Keratinocyte (primary cell): Measurements from ENCODE around the gene TMEM220. TPM values are rescaled to one million over a fixed set of nuclear protein-coding genes. Genes with fewer than 3 reads are reported as not detected.

ENCODE experiments used
- DNase-seq: peaks from one replicate; pipeline ENCODE4 v3.0.0-alpha.2; 2011; ENCODE audit warnings: low read depth, missing footprints, low spot score
- FAIRE-seq: peaks from 2 replicates; lab custom pipeline; 2011; peaks lifted over from hg19 to GRCh38; lab: Jason Lieb, UNC
- H2AFZ ChIP-seq: 2 replicates; pipeline ENCODE4 v1.6.0; 2012; ENCODE audit warnings: low read length, control low read depth, inconsistent platforms; ENCODE audit not compliant: control insufficient read depth
- H3K27ac ChIP-seq: 2 replicates; pipeline ENCODE4 v1.5.1; 2011; ENCODE audit warnings: low read length; ENCODE audit not compliant: control insufficient read depth, insufficient read depth
- H3K27me3 ChIP-seq: 3 replicates; pipeline ENCODE4 v1.6.0; 2011; ENCODE audit warnings: low read length; ENCODE audit not compliant: control insufficient read depth, insufficient read depth; ENCODE audit errors: extremely low read depth
- H3K36me3 ChIP-seq, 2 experiments: 2 replicates in 1 of 2; 3 replicates in 1 of 2; pipeline ENCODE4 v1.5.1; 2011; ENCODE audit warnings: low read length in 2 of 2, mild to moderate bottlenecking in 1 of 2; ENCODE audit not compliant: control insufficient read depth in 2 of 2, insufficient read depth in 2 of 2; ENCODE audit errors: extremely low read depth in 1 of 2
- H3K4me1 ChIP-seq: 3 replicates; pipeline ENCODE4 v1.5.1; 2011; ENCODE audit warnings: low read length; ENCODE audit not compliant: control insufficient read depth, insufficient read depth; ENCODE audit errors: extremely low read depth
- H3K4me2 ChIP-seq: 3 replicates; pipeline ENCODE4 v1.6.0; 2011; ENCODE audit warnings: low read depth, low read length; ENCODE audit not compliant: control insufficient read depth, insufficient read depth; ENCODE audit errors: extremely low read depth
- H3K4me3 ChIP-seq, 3 experiments: fragments of 200-600 bp in 1 of 3; sonication (generic) in 1 of 3; 2 replicates in 2 of 3; 3 replicates in 1 of 3; pipeline ENCODE4 v1.5.1; 2011 to 2016; ENCODE audit warnings: low read length in 3 of 3, mild to moderate bottlenecking in 3 of 3, control low read depth in 2 of 3, inconsistent platforms in 1 of 3, low read depth in 1 of 3, mixed read lengths in 1 of 3, mixed run types in 1 of 3, moderate library complexity in 1 of 3; ENCODE audit not compliant: control insufficient read depth in 2 of 3, insufficient read depth in 2 of 3; ENCODE audit errors: extremely low read depth in 1 of 3
- H3K79me2 ChIP-seq: 2 replicates; pipeline ENCODE4 v1.6.0; 2012; ENCODE audit warnings: low read length; ENCODE audit not compliant: control insufficient read depth, insufficient read depth
- H3K9ac ChIP-seq: 3 replicates; pipeline ENCODE4 v1.6.0; 2011; ENCODE audit warnings: low read length; ENCODE audit not compliant: control insufficient read depth, insufficient read depth; ENCODE audit errors: extremely low read depth
- H3K9me1 ChIP-seq: 3 replicates; pipeline ENCODE4 v1.6.0; 2011; ENCODE audit warnings: low read length; ENCODE audit not compliant: control insufficient read depth, insufficient read depth; ENCODE audit errors: extremely low read depth
- H3K9me3 ChIP-seq: 2 replicates; pipeline ENCODE4 v1.5.1; 2012; ENCODE audit warnings: low read depth, low read length; ENCODE audit not compliant: control insufficient read depth
- H4K20me1 ChIP-seq: 3 replicates; pipeline ENCODE4 v1.6.0; 2011; ENCODE audit warnings: low read length; ENCODE audit not compliant: control insufficient read depth, insufficient read depth; ENCODE audit errors: extremely low read depth
- CTCF ChIP-seq, 3 experiments: IDR thresholded peaks in 1 of 3; conservative IDR thresholded peaks in 1 of 3; optimal IDR thresholded peaks in 1 of 3; 2 replicates in 2 of 3; 3 replicates in 1 of 3; pipeline versions ENCODE3 to v1.5.1; 2011; ENCODE audit warnings: low read length in 3 of 3, mild to moderate bottlenecking in 3 of 3, moderate library complexity in 2 of 3, control low read depth in 1 of 3, inconsistent platforms in 1 of 3; ENCODE audit not compliant: insufficient read depth in 2 of 3; ENCODE audit errors: extremely low read depth in 1 of 3
- EZH2 ChIP-seq: IDR thresholded peaks from one replicate; pipeline ENCODE4 v1.6.1; 2012; ENCODE audit warnings: inconsistent platforms, mild to moderate bottlenecking, low read length, moderate library complexity
- dilution Hi-C: fragments of 300-500 bp; cut with MboI; formaldehyde crosslinking; loops from one replicate; pipeline ENCODE4 v1.7.0; 2020; ENCODE audit warnings: low sequenced_read_pairs; ENCODE audit not compliant: extremely low pct_ligation_motif_present
- polyA plus RNA-seq, 5 experiments: library from polyadenylated mRNA; depleted of rRNA in 3 of 5; stranded (reverse) in 3 of 5; stranded (forward) in 1 of 5; unstranded in 1 of 5; fragments of >200 nt; gene quantifications; 1 replicate in 1 of 5; 2 replicates in 3 of 5; 3 replicates in 1 of 5; pipeline versions ENCODE4 v1.2.1 to v1.2.3, GENCODE V29; 2011 to 2012; ENCODE audit warnings: missing spikeins in 2 of 5, low read depth in 1 of 5, low replicate concordance in 1 of 5

The TMEM220 gene
- polyA plus RNA-seq, 1 donor (not counting 4 experiments of a cell fraction or from before 2014, with no cell fraction given), result 3.3 TPM

GRCh38 chr17:10687499-10687898, 42.3 kb downstream of the TMEM220 start:
- Histone ChIP-seq H3K4me3 (no peak overlapping the region), H3K4me1 (no peaks in the 10 kb centered on the region), H3K27me3 (no peaks in the 10 kb centered on the region), H3K27ac (no peak overlapping the region), H3K9me3 (no peaks in the 10 kb centered on the region), H2AFZ (no peak overlapping the region), H3K36me3 (peaks cover 11 to 19% of the 10 kb centered on the region in 2 experiments), H3K9ac (no peak overlapping the region), H3K4me2 (no peak overlapping the region), H3K9me1 (no peaks in the 10 kb centered on the region), H4K20me1 (no peaks in the 10 kb centered on the region), H3K79me2 (peaks cover 39% of the 10 kb centered on the region)
- no peak for DNase-seq
- no peak for TF ChIP-seq EZH2
- no peak for TF ChIP-seq CTCF (optimal IDR thresholded peaks at IDR 0.05 in 1 of 3, IDR thresholded peaks at IDR 0.05 in 1 of 3, conservative IDR thresholded peaks at IDR 0.05 in 1 of 3; ENCODE audit: extremely low read depth in 1 of 3, insufficient read depth in 2 of 3, low read length in 3 of 3)
- dilution Hi-C loops, result no loop called here
- no peak for FAIRE-seq

- dilution Hi-C loops, result no loop called here
- Histone ChIP-seq H3K4me3 (no peak overlapping the region), H3K4me2 (no peak overlapping the region), H3K9me3 (no peaks in the 10 kb centered on the region), H3K9me1 (no peaks in the 10 kb centered on the region), H3K36me3 (peaks cover 9 to 12% of the 10 kb centered on the region in 2 experiments), H2AFZ (no peak overlapping the region), H4K20me1 (no peaks in the 10 kb centered on the region), H3K27ac (no peak overlapping the region), H3K4me1 (no peaks in the 10 kb centered on the region), H3K27me3 (no peaks in the 10 kb centered on the region), H3K79me2 (peaks cover 9% of the 10 kb centered on the region), H3K9ac (no peak overlapping the region)
- TF ChIP-seq CTCF (optimal IDR thresholded peaks at IDR 0.05 in 1 of 3, IDR thresholded peaks at IDR 0.05 in 1 of 3, conservative IDR thresholded peaks at IDR 0.05 in 1 of 3; ENCODE audit: extremely low read depth in 1 of 3, insufficient read depth in 2 of 3, low read length in 3 of 3) (peak in 2 of 3 experiments; percentile 55 to 57), EZH2 (no peak)
- DNase-seq, result no peak
- no peak for FAIRE-seq
These were observed 46.0 kb downstream of the TMEM220 start for GRCh38 chr17:10683853-10684252.
